Measurements from ENCODE around the gene COPA. TPM values are rescaled to one million over a fixed set of nuclear protein-coding genes. Genes with fewer than 3 reads are reported as not detected.

Gene COPA
- total RNA-seq, 2 donors from 2014 or later, result 96.1 to 134 TPM

DNA sequence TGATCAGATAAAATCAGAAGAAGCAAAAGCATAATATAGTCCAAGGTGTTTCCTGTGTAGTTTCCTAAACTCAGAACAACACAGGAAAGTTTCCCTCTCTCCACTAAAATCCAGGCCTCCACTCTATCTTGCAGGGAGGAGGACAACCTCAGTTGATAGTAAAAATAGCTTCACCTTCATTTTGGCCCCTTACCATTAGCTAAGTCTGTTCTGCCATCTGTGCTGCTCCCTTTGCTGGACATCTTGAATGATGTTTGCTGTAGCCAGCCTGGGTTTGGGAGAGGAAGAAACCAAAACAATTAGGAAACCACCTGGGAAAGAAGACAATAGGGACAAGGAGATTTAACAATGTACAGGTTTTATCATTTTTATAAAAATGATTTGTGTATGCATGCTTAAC lies 99.3 kb downstream of the COPA start:
- Histone ChIP-seq H3K27me3 (no peaks in the 10 kb centered on the region), H3K4me3 (no peak overlapping the region), H3K4me1 (peaks cover 0 to 37% of the 10 kb centered on the region in 2 donors), H3K36me3 (peaks cover 23% of the 10 kb centered on the region), H3K9me3 (no peaks in the 10 kb centered on the region), H3K27ac (peak overlapping the region; percentile 1 to 44)
- DNase-seq (ENCODE audit: low spot score), result no peak
- TF ChIP-seq, protein P1, sequence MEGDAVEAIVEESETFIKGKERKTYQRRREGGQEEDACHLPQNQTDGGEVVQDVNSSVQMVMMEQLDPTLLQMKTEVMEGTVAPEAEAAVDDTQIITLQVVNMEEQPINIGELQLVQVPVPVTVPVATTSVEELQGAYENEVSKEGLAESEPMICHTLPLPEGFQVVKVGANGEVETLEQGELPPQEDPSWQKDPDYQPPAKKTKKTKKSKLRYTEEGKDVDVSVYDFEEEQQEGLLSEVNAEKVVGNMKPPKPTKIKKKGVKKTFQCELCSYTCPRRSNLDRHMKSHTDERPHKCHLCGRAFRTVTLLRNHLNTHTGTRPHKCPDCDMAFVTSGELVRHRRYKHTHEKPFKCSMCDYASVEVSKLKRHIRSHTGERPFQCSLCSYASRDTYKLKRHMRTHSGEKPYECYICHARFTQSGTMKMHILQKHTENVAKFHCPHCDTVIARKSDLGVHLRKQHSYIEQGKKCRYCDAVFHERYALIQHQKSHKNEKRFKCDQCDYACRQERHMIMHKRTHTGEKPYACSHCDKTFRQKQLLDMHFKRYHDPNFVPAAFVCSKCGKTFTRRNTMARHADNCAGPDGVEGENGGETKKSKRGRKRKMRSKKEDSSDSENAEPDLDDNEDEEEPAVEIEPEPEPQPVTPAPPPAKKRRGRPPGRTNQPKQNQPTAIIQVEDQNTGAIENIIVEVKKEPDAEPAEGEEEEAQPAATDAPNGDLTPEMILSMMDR (IDR thresholded peaks at IDR 0.05), result no peak

DNA sequence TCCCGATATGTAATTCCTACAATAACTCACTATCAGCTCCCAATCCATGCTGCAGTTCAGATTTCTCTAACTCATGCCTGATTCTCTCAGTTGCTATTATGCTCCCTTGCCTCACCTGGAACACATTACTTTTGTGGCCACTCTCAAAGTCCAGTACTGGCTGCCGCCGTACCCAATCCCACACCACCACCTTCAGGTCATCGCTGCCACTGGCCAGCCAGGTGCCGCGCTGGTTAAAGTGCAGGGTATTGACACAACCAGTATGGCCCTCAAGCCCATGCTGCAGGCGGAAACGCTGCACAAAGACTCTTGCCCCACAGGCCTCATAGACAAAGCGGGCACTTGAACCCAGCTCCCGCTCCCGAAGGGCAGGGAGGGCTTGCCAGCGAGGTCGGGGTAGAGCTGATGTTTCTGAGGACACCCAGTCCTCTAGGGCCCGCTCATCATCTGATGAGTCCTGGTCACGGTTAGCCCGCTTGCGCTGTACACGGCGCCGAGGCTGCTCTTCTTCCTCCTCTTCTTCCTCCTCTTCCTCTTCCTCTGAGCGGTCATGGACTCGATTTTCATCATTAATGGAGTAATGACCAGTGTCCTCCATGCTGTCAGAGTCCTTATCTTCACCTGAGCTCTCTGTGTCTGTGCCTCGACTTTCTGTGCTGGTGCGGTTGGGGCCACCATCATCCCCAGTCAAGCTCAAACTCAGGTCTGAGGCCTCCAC lies 103.3 kb downstream of the COPA start:
- Histone ChIP-seq H3K36me3 (peaks cover 63% of the 10 kb centered on the region), H3K27ac (no peak overlapping the region), H3K27me3 (no peaks in the 10 kb centered on the region), H3K4me3 (no peak overlapping the region), H3K9me3 (no peaks in the 10 kb centered on the region), H3K4me1 (peaks cover 0 to 30% of the 10 kb centered on the region in 2 donors)
- DNase-seq (ENCODE audit: low spot score), result no peak
- TF ChIP-seq, protein P1 (IDR thresholded peaks at IDR 0.05), result no peak

Other genes starting within 250 kb of the COPA start
- 10 to 100 TPM; 20.1 to 20.8 TPM for gene IGSF8, start 244.6 kb downstream of the COPA start, total RNA-seq
- gene ATP1A2, start 227.5 kb downstream of the COPA start, total RNA-seq, result 100 to 1,000 TPM; 146 to 228 TPM
- not detected for gene ATP1A4, start 191.6 kb downstream of the COPA start, total RNA-seq
- gene CASQ1, start 152.7 kb downstream of the COPA start, total RNA-seq, result 10 to 100 TPM; 10.1 to 32.3 TPM
- 100 to 1,000 TPM in 1 of 2 donors, 10 to 100 TPM in 1; 69.2 to 144 TPM for gene PEA15, start 137.9 kb downstream of the COPA start, total RNA-seq
- gene DCAF8, start 80.7 kb downstream of the COPA start, total RNA-seq, result 100 to 1,000 TPM; 103 to 121 TPM
- gene PEX19, start 58.1 kb downstream of the COPA start, total RNA-seq, result 10 to 100 TPM; 54.5 to 72.4 TPM
- 10 to 100 TPM; 63.4 to 71.3 TPM for gene NCSTN, start 133 bp upstream of the COPA start, total RNA-seq
- not detected for gene NHLH1, start 23.8 kb upstream of the COPA start, total RNA-seq
- gene VANGL2, start 57.3 kb upstream of the COPA start, total RNA-seq, result 1 to 10 TPM; 3.4 to 8.1 TPM
- gene SLAMF6, start 180.0 kb upstream of the COPA start, total RNA-seq, result 1 to 10 TPM in 1 of 2 donors, under 1 TPM in 1; 0.19 to 1.3 TPM
- gene CD84, start 236.2 kb upstream of the COPA start, total RNA-seq, result 1 to 10 TPM; 2.5 to 3.1 TPM